ENCODE results near the gene FLT4.
"Not testable (repeated sequence)": the region's sequence is repeated elsewhere in the genome, so short reads cannot be mapped to it uniquely, and the experiment has no call there.

Gene FLT4

GRCh38 chr5:180649297-180650039 lies at the start of gene FLT4:
Gene FLT4, minus strand, starts transcription at chr5:180649600. Its CDS starts 55 bp downstream, at chr5:180649545.
- no peaks in the 10 kb centered on the region for H3K9me3 Mint-ChIP-seq
- peak; percentile 60 for ATAC-seq
- H3K27ac Mint-ChIP-seq, result peak within 1 kb of the TSS in 1 of 2 donors; percentile 88
- peaks cover 53% of the 10 kb centered on the region for H3K27me3 Mint-ChIP-seq
- H3K4me1 Mint-ChIP-seq, result peaks cover 25% of the 10 kb centered on the region
- H3K4me3 Mint-ChIP-seq, result peak within 1 kb of the TSS; percentile 81 to 86
- no peak for DNase-seq

- Mint-ChIP-seq H3K27ac (no peak overlapping the region), H3K4me3 (no peak overlapping the region), H3K4me1 (peaks cover 12% of the 10 kb centered on the region), H3K27me3 (no peaks in the 10 kb centered on the region), H3K9me3 (peaks cover 0 to 5% of the 10 kb centered on the region in 2 donors)
- ATAC-seq, result peak; percentile 78
- DNase-seq, result no peak
Observed at GRCh38 chr5:180699042-180699441, 49.6 kb upstream of the FLT4 start.

GRCh38 chr5:180696116-180696515 lies 46.7 kb upstream of the FLT4 start:
- no peak overlapping the region for H3K4me3 Mint-ChIP-seq
- ATAC-seq (no peak), DNase-seq (no peak)
- H3K4me1 Mint-ChIP-seq, result peaks cover 33% of the 10 kb centered on the region
- H3K27me3 Mint-ChIP-seq, result no peaks in the 10 kb centered on the region
- peaks cover 0 to 5% of the 10 kb centered on the region in 2 donors for H3K9me3 Mint-ChIP-seq
- H3K27ac Mint-ChIP-seq, result no peak overlapping the region

- H3K27ac Mint-ChIP-seq, result no peak overlapping the region
- H3K4me1 Mint-ChIP-seq, result peaks cover 48% of the 10 kb centered on the region
- H3K27me3 Mint-ChIP-seq, result no peaks in the 10 kb centered on the region
- ATAC-seq (no peak), DNase-seq (no peak)
- no peaks in the 10 kb centered on the region for H3K9me3 Mint-ChIP-seq
- H3K4me3 Mint-ChIP-seq, result no peak overlapping the region
Observed at GRCh38 chr5:180692429-180692828, 43.0 kb upstream of the FLT4 start.

GRCh38 chr5:180691046-180691445 lies 41.6 kb upstream of the FLT4 start:
- Mint-ChIP-seq H3K27me3 (no peaks in the 10 kb centered on the region), H3K9me3 (no peaks in the 10 kb centered on the region), H3K27ac (no peak overlapping the region), H3K4me1 (peaks cover 59% of the 10 kb centered on the region), H3K4me3 (no peak overlapping the region)
- DNase-seq, result no peak
- no peak for ATAC-seq

- DNase-seq, result no peak
- ATAC-seq, result no peak
- Mint-ChIP-seq H3K4me1 (peaks cover 64% of the 10 kb centered on the region), H3K9me3 (no peaks in the 10 kb centered on the region), H3K4me3 (peak overlapping the region in 1 of 2 donors; percentile 6), H3K27ac (peak overlapping the region in 1 of 2 donors; percentile 13), H3K27me3 (no peaks in the 10 kb centered on the region)
Observed at GRCh38 chr5:180690562-180690961, 41.2 kb upstream of the FLT4 start.

- Mint-ChIP-seq H3K27ac (peak overlapping the region; percentile 95), H3K4me3 (peak overlapping the region; percentile 75 to 76), H3K27me3 (no peaks in the 10 kb centered on the region), H3K9me3 (no peaks in the 10 kb centered on the region), H3K4me1 (peaks cover 69% of the 10 kb centered on the region)
- DNase-seq (no peak), ATAC-seq (no peak)
Observed at GRCh38 chr5:180689775-180690174, 40.4 kb upstream of the FLT4 start.

- Mint-ChIP-seq H3K4me3 (peak overlapping the region; percentile 75 to 76), H3K4me1 (peaks cover 75% of the 10 kb centered on the region)
- ATAC-seq, result peak; percentile 85
Observed at GRCh38 chr5:180689071-180689694, 39.8 kb upstream of the FLT4 start.

GRCh38 chr5:180688330-180689070 lies 39.1 kb upstream of the FLT4 start:
- ATAC-seq, result peak; percentile 70
- Mint-ChIP-seq H3K4me3 (peak overlapping the region; percentile 75 to 76), H3K27me3 (no peaks in the 10 kb centered on the region), H3K4me1 (peaks cover 82% of the 10 kb centered on the region), H3K27ac (peak overlapping the region; percentile 95), H3K9me3 (no peaks in the 10 kb centered on the region)
- DNase-seq, result no peak

More at GRCh38 chr5:180689071-180689694, 39.8 kb upstream of the FLT4 start:
- DNase-seq, result peak; percentile 43 to 46
- Mint-ChIP-seq H3K27me3 (no peaks in the 10 kb centered on the region), H3K9me3 (no peaks in the 10 kb centered on the region), H3K27ac (peak overlapping the region; percentile 95)

- peaks cover 72% of the 10 kb centered on the region for H3K4me1 Mint-ChIP-seq
- ATAC-seq, H3K27me3 Mint-ChIP-seq, H3K4me3 Mint-ChIP-seq, DNase-seq, H3K9me3 Mint-ChIP-seq: not testable (repeated sequence)
- peak overlapping the region in 1 of 2 donors; percentile 22 for H3K27ac Mint-ChIP-seq
Observed at GRCh38 chr5:180686799-180687198, 37.4 kb upstream of the FLT4 start.

GRCh38 chr5:180684623-180685161 lies 35.3 kb upstream of the FLT4 start:
- ATAC-seq (no peak), DNase-seq (no peak)
- Mint-ChIP-seq H3K27me3 (no peaks in the 10 kb centered on the region), H3K27ac (peak overlapping the region; percentile 10 to 30), H3K4me3 (peak overlapping the region; percentile 0 to 4), H3K9me3 (no peaks in the 10 kb centered on the region), H3K4me1 (peaks cover 52% of the 10 kb centered on the region)

- DNase-seq, result no peak
- H3K27ac Mint-ChIP-seq, result no peak overlapping the region
- no peaks in the 10 kb centered on the region for H3K9me3 Mint-ChIP-seq
Observed at GRCh38 chr5:180683220-180683922, 34.0 kb upstream of the FLT4 start.

GRCh38 chr5:180682560-180682959 lies 33.2 kb upstream of the FLT4 start:
- Mint-ChIP-seq H3K4me3 (no peak overlapping the region), H3K27ac (peak overlapping the region in 1 of 2 donors; percentile 27), H3K9me3 (no peaks in the 10 kb centered on the region), H3K4me1 (peaks cover 38% of the 10 kb centered on the region), H3K27me3 (no peaks in the 10 kb centered on the region)
- no peak for ATAC-seq
- DNase-seq, result no peak

More at GRCh38 chr5:180683220-180683922, 34.0 kb upstream of the FLT4 start:
- H3K4me1 Mint-ChIP-seq, result peaks cover 38% of the 10 kb centered on the region
- ATAC-seq, result no peak
- no peak overlapping the region for H3K4me3 Mint-ChIP-seq
- no peaks in the 10 kb centered on the region for H3K27me3 Mint-ChIP-seq

GRCh38 chr5:180682008-180682407 lies 32.6 kb upstream of the FLT4 start:
- H3K4me3 Mint-ChIP-seq, H3K27ac Mint-ChIP-seq, H3K27me3 Mint-ChIP-seq, ATAC-seq, H3K9me3 Mint-ChIP-seq, DNase-seq: not testable (repeated sequence)
- peaks cover 37% of the 10 kb centered on the region for H3K4me1 Mint-ChIP-seq

GRCh38 chr5:180678319-180678718 lies 28.9 kb upstream of the FLT4 start:
- not testable (repeated sequence) for H3K27ac Mint-ChIP-seq, ATAC-seq, H3K9me3 Mint-ChIP-seq, H3K4me3 Mint-ChIP-seq, DNase-seq
- peaks cover 12% of the 10 kb centered on the region for H3K27me3 Mint-ChIP-seq
- peaks cover 11% of the 10 kb centered on the region for H3K4me1 Mint-ChIP-seq

Data from stimulated activated naive CD8-positive, alpha-beta T cell treated with anti-CD3 and anti-CD28 coated beads, Interleukin-15, amount 100 ng/mL, for 72 hours (primary cell).